ENCODE measurements around the gene PTPRN2.

The PTPRN2 gene

DNA sequence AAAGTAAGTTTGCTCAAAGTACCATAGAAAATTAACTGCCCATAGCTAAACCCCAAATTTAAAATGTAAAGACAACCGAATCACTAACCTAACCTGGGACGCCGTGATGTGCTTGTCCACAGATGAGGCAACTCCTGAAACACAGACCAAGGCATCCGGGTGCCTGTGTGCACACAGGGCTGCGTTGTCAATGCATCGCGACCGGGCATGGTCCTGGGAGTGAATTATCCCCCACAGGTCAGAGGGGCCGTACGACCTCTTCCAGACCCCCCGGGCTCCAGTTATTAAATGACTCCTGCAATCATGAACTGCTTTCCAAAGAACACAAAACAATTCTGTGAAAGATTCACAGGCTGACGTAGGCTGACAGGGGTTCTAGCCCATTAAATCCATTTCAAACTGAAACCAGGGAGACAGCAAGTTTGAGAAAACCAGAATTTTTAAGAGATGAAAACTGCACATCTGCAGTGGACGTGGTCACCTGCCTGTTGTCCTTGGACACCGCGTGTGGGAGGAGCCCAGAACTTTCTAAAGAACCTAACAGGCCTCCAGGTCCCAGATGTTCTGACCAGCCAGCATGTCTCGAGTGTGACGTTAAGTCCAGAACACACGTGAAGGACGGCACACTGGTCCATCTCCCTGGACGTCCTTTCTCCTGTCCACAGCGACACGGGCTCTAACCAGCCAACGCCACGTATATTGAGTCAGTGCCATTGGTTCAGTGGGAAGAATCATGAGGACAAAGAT lies 953.0 kb downstream of the PTPRN2 start:
- DNase-seq = no peak

DNA sequence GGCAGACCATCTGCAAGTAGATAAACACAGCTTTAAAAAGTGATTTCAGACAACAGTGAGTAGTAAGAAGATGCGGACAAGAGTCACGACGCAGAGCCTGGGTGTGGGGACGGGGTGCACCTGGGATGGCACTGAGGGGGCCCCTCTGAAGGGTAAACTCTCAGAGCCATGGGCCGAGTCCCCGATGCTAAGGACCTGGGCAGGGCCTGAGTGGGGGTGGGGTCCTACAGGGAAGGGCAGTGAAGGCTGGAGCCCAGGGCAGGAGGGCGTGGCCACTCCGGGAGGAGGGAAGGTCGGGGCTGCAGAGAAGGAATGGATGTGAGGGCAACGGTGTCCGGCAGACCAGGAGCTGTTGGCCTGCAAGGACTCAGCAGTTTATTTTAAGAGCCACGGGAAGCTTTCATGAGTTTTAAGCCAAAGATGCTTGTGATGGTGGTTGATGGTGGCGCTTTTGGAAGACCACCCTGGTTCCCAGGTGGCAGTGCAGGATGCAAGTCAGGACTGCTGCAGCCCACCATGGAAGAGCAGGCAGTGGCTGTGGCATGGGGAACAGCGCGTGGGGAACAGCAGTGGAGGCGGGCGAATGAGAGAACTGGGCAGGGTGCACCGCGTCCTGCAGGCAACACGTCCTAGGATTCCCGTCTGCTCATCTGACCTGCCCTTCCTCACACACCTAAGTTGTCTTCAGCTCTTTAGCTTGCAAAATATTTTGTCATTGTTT lies 954.0 kb downstream of the PTPRN2 start:
- DNase-seq = no peak

DNA sequence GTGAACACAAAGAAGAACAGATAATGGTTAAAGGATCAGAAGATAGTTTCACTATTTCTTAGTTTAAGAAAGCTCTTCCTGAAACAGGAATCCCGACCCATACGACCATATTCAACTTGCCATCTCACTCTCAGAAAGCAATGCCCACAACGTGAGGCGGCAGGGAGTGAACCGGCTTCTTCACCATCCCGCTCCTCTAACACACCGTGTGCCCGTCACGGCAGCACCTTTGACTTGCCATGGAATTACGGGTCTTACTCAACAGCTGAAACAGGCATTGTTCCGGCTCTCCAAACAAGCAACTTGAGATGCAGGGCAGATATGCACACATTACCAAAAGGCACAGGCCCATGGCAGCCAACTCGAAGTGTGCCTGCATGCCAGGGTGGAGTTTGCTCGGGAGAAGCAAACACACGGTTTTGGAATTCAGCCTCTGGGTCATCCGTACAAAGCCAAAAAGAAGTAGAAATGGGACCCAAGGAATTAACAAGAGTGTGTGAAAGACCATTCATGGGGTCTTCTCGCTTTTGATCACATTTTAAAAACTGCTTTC lies 957.2 kb downstream of the PTPRN2 start:
- DNase-seq = no peak

DNA sequence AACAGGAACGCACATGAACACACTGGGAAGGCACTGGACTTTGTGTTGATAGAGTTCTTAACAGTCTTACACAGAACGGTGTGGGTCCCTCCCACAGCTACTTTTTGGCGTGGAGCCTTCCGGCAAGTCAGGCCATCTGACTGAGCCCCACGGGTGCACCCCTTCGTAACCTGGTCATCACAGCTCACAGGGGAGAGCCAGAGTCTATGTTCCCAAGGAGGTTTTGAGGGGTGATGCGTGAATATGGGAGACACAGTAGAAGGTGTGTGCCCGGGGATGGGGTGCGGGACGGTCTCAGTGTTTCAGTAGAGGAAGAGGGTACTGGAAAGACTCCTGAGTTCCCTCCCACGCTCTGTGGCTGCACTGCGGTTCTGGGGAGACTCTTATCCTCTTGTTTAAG lies 959.2 kb downstream of the PTPRN2 start:
- DNase-seq = no peak

DNA sequence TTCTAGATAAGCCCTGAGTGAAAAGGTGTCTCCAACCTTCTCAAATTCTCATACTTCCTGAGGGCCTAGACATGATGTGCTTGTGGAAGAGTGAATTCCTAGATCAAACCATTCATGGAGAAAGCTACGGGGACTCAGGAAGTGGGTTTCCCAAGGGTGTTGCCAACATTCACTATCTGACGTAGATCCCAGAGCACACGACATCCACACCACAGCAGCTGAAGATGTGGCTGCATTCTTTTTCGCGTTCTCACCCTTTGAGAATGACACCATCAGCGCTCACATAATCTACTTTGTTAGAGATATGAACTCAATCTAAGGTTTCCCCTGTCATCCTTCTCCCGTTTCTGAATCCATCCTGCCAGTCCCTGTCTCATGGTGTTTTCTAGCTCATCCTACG lies 960.0 kb downstream of the PTPRN2 start:
- DNase-seq = no peak

DNA sequence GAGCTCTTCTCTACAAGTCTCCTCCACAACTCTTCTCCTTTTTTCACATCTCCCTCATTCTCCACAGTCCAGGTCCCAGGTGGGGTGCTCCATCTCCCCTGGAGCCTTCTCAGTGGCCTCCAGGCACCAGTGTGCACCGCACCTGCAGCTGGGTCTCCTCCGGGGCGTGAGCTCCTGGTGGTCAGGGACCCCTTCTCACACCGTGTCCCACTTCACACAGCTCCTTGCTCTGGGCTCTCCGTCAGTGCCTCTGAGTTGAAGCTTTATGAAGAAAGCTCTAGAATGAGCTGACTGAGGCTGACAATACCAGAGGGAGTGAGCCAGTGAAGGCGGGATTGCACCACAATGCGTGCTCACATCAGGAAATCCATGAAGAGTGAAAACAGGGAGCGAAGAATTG lies 960.6 kb downstream of the PTPRN2 start:
- DNase-seq = no peak

DNA sequence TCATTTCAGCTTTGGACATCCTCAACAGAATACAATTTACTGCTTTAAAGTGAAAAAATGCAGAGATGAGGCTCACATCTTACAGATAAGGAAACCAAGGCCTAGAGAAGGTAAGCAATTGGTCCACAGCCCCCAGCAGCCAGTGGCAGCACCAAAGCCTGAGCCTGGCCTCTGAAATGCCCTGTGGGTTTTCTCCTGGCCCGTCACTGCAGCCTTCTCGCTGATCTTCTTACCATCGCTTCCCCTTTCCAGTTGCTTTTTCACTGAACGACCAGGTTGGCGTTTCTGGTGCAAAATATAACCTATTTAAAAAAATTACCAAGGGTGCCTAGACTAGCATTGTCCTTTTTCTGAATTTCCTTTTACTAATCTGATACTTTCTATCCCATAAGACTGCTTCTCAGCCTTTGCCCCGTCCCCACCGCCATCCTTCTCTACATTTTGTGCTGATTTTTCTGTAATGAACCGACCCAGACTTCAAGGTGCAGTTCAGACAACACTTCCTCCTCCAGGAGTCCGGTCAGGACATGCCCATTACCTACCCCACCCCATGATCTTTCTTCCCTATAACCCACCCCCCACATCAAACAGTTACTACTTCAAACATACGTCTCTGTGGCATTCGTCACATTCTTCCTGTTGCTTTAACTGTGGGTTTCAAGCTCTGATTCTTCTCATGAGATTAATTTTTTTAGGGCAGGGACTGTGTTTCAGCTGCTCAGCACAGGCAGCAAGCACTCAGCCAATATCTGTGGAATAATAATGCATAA lies 961.5 kb downstream of the PTPRN2 start:
- no peak for DNase-seq

DNA sequence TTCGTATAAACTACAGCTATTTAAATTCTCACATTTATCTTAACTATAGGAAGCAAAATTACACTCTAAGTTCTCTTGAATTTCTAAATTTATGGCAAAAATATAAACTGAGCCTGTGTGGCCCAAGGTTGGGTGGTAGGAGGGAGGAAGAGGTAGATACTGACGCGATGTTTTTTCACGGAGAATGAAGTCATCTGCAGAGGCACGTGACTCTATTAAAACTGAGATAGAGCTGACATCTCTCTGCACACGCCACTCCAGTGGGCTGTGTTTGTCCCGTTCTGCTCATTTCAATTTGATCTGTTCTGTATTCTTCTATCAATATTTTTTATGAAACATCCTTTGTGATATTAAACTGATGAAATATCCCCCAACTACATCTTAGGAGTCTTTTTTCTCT lies 964.1 kb downstream of the PTPRN2 start:
- no peak for DNase-seq

DNA sequence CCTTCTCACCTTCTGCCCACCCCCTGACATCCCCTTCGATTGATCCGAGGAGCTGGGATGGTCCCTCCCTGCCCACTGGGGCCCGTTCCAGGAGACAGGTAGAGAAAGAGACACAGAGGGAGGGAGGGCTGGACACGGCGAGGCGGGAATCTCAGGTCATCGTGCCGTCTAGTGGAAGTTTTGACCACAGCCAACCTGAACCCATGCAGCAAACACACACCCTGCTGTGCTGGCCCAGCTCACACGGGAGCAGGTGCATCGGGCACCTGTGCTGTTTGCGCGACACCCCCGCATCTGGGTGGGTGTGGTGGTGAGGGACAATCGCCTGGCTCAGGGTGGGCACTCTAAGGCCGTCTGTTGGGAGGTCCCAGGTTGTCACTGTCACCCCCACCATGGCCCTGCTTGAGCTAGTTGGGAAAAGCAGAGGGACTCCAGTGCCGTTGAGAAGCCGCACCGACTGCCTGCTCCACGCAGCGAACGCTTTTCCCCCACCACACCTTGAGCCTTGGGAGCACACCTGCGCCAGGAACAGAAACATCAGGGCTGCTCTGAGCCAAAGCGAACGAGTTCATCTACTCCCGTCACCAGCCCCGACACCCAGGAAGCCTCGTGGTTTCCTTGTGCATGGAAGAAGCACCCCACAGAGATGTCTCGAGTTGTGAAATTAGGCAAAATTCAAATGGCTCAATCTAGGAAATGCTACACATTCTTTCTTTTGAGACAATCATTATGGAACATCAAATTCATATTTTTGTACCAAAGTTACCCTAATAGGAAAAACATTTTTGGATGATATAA lies 965.0 kb downstream of the PTPRN2 start:
- DNase-seq = no peak

DNA sequence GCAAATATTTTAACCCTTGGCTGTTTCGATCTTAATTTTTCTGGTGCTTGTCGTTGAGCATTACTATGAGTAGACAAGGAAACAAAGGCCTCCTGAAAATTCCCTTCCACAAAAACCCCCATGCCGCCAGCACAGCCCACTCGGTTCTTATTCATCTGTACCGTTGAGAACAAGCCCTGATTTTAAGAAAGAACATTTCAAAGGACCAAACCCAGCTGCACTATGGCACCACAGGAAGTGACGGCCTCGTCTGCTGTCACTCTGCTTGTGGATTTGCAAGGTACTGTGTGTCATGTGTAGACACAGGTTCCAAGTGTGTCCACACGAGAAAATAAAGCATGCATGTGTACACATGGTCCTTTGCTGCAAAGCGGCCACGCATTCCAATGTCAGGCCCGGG lies 965.6 kb downstream of the PTPRN2 start:
- DNase-seq = no peak

DNA sequence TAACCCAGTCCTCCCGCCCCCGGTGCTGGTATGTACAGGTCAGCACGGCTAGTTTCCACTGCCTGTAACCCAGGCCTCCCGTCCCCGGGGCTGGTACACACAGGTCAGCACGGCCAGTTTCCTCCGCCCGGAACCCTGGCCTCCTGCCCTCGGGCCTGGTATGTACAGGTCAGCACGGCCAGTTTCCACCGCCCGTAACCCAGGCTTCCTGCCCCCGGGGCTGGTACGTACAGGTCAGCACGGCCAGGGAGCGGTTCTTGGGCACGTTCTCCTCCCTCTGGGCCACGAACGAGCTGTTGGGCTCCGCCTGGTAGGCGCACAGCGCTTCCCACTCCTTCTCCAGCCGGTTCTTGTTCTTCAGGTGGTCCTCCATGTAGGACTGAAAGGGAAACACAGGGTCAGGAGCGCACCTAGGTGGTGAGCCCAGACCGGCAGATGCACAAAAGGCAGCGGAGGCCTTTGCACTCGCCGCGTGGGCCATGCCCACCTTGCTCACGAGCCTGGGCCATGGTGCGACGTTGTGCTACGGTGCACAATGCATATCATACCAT lies 966.4 kb downstream of the PTPRN2 start:
- no peak for DNase-seq

DNA sequence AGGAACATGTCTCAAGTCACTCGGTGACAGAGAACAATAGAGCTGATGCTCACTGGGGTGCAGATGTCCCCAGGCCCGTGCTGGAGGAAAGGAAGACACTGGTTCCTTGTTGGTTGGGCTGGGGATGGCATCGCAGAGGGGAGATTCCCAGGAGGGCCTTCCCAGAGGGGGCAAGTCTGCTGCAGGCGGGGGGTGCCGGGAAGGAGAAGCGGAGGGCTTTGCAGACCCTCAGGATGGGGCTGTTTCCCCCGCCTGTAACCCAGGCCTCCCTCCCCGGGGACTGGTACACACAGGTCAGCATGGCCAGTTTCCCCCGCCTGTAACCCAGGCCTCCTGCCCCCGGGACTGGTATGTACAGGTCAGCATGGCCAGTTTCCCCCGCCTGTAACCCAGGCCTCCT lies 967.0 kb downstream of the PTPRN2 start:
- no peak for DNase-seq

DNA sequence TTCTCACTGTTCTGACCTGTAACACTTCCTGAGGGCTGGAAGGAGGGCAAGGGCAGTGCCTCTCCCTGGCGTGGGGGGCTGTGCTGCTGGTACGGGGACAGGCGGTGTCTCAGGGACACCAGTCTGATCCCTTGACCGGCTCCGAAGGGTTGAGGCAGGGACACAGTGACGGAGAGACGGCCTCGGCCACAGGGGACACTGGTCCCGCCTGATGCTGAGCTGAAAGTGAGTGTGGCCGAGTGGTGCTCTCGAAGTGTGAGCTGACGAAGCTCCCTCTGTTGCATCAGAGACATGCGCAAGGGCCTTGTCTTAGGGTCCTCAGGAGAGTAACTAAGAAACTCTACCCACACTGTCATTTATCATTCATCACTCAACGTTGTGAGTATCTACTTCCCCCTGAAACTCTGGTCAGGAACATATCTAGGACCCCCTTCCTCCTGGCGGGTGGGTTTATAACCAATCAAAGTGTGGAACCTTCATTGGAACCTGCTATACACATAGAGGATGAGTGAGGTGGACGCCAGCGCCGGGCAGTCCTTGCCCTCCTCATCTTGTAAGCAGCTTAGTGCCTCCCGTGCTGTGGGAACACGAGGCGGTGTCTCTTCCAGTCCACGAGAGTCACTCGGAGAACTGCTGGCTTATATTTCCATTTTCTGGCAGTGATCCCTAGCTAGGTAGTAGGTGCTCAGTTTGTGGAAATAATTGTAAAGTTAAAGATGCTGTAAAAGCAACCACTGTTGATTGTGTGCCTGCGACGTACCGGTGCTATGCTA lies 967.7 kb downstream of the PTPRN2 start:
- DNase-seq = no peak

DNA sequence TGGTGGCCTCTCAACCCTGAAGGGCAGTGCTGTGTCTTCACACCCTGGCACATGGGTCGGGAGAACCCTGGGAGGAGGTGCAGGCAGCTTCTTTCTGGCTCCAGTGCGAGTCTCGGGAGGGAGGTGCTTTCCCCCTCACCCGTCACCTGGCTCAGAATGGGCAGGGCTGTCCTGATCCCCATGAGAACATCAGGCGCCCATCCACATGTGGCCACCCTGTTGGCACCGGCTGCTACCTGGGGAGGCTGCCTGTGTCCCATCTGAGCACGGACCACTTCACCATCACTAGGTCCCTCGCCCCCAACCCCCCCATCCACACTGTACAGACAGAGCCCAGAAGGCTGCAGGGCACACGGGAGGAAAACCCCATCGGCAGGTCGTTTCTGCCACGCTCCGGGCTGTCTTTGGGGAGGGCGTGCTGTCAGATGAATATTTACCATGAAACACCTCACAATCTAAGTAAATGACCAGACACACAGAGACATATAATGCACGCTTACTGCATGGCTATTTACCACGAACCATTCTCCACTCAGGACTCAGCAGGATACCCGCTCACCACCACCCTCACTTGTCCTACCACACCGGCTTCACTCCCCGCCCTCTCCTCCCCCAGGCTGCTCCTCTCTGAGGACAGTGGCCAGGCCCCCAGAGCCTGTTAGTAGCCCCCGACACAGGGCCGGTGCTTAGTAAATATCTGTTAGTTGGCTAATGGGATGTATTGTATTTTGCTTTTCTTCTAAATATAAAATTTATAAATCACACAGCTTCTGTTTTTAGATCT lies 968.6 kb downstream of the PTPRN2 start:
- DNase-seq = no peak

DNA sequence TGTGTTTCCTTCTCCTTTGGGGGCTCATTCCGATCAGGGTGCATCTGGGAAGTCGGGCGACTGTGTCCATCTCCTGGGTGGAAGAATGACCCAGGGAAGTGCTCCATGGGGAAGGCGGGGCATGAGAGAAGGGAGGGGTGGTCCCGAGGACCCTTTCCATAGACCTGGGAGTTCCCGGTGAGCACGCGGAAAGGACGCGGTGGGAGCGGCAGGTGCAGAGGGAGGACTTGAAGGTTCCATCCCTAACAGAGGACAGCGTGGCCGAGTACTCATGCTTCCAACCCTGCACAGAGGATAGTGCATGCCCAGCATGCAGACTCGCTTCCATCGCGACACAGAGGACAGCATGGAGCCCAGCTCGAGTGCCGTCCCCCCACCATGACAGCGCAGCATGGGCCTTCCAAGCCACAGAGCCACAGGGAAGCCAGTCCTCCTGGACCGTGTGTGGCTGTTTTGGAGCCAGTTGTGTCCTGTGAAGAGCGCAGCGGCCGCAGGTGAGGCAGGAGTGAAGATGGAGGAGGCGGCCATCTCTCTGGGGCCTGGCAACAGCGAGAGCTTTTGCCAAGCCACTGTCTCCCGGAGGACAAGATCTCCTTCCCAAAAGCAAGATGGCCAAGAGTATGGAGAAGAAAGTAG lies 969.4 kb downstream of the PTPRN2 start:
- DNase-seq = no peak

DNA sequence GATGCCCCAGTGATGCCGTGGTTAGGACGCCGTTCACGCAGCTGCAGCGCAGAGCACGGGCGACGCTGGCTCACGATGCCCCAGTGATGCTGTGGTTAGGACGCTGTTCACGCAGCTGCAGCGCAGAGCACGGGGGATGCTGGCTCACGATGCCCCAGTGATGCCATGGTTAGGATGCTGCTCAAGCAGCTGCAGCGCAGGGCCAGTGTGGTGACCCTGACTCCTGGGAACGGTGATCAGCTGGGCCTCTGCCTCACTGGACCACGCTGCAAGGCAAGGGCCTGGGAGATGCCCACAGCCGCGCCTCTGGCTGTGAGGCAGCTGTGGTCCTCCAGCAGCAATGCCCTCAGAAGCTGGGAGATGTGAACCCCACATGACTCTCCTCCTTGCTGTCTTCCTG lies 970.2 kb downstream of the PTPRN2 start:
- no peak for DNase-seq

DNA sequence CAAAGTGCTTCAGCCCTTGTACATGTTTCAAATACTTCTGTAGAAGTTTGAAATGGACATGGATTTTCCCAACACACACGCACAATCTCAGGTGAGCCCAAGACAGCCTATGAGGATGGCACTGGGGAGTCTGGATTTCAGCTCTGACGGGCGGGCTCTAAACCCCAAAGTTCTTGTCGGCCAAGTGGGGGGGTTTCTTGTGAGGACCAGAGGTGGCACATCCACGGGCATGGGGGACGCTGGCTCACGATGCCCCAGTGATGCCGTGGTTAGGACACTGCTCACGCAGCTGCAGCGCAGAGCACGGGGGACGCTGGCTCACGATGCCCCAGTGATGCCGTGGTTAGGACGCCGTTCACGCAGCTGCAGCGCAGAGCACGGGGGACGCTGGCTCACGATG lies 970.7 kb downstream of the PTPRN2 start:
- DNase-seq = no peak

DNA sequence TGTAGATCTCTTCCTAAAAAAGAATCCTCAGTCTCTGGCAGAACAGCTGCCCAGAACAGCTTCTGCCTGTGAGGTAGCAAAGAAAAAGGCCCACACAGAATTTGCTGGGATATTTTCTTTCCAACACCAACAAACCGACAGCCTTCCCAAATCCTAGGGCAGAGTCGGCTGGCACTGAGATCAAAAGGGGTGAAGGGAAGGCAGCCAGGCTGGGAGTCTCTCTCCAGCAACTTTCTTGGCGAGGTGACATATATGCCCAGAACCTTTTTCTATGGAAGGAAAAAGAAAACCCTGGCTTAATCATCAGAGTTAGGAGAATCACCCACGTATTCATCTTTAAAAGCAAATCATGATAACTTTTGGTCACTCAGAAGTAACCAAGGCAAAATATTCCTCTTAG lies 971.2 kb downstream of the PTPRN2 start:
- DNase-seq = no peak

DNA sequence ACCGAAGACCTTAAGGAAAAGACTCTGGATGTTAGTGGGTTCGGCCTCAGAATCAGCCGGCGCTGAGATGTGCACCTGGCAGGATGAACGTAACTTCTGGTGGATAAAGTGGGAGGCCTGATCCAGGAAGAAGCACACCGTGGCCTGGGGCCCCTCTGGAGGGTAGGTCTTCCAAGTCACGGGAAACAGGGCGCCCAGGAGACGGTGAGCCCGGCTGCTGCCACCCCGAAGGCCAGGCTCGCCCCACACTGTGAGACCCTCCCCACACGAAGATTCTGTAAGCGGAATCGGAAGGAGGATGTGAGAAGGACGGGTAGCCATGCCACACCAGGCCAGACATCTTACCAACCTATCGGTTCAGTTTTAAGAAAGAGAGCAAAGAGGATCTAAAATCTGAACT lies 971.8 kb downstream of the PTPRN2 start:
- no peak for DNase-seq

All from right kidney (tissue), 1 donor.